GM21381 (cell line): ENCODE measurements around the gene TBC1D1.
A peak's percentile ranks its signal among the peaks of the same experiment; 100 is the strongest.

Experiments used
- ATAC-seq: cut with Tn5 transposase; IDR thresholded peaks from one replicate; pipeline ENCODE4 v1.9.1; 2021; ENCODE audit warnings: mild to moderate bottlenecking, moderate library complexity; ENCODE audit not compliant: unreplicated experiment

TBC1D1 gene

GRCh38 chr4:37884855-37885487, 5.9 kb upstream of the TBC1D1 start:
- no peak for ATAC-seq

GRCh38 chr4:37885496-37885895, 5.4 kb upstream of the TBC1D1 start:
- ATAC-seq, result no peak

- peak; percentile 19 for ATAC-seq
These were observed 759 bp upstream of the TBC1D1 start for GRCh38 chr4:37889849-37890800.

DNA sequence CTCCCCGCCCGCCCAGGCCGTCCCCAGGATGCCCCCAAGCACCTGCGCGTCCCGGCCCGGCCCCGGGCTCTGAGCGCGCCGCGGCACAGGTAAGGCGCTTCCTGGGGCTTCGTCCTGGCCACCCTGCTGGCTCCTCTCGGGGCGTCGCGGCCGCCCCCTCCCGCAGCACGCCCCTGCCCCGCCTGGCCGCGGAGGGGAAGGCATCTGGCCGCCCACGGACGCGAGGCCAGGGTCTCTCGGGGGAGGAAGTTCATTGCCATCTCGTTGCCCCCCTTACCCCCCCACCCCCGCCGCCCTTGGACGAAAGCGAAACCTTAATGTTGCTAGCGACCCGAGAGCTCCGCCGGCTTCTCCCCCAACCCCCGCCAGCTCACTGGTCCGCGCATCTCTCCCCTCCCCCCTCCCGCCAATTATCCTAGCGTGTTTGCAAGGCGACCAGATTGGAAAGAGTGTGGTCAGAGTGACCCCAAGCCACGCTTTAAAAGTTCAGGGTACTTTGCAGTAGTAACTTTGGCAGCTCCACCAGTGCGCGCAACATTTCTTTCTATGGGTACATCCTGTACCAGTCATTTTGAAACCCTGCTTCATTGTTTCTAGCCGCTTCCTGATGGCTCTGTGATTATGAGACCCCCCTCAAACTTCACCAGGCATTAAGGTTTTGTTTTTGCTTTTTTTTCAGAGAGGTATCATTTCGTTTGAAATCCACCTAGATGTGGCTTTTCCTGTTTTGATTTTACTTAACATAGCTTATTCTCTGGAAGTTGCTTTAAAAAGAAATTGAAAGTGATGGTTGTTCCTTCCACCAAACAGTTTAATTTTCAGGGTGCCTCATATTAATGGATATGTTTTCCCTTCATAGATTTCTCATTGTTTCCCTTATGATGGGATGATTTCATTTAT, 626 bp downstream of the TBC1D1 start:
- peak; percentile 56 for ATAC-seq

- peak; percentile 50 for ATAC-seq
These were observed 1.8 kb downstream of the TBC1D1 start for GRCh38 chr4:37892641-37893040.

DNA sequence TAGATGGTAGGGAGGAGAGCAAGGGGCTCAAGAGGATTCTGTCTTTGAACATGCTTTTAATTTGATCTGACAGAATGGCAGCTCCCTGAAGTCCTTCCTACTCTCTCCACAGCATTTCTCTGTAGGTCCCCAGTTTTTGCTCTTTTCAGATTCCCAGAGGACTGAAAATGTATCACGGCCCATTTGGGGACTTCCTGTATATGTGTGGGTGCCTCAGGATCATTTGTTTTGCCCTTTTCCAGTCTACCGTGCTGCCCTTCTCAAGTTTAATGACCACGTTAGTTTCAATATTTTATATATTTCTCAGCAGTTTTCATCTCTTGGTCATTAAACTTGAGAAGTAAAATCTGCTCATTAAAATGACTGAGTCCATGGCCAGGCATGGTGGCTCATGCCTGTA, 2.3 kb downstream of the TBC1D1 start:
- no peak for ATAC-seq

- ATAC-seq, result no peak
These were observed 4.4 kb downstream of the TBC1D1 start for GRCh38 chr4:37895271-37895670.

DNA sequence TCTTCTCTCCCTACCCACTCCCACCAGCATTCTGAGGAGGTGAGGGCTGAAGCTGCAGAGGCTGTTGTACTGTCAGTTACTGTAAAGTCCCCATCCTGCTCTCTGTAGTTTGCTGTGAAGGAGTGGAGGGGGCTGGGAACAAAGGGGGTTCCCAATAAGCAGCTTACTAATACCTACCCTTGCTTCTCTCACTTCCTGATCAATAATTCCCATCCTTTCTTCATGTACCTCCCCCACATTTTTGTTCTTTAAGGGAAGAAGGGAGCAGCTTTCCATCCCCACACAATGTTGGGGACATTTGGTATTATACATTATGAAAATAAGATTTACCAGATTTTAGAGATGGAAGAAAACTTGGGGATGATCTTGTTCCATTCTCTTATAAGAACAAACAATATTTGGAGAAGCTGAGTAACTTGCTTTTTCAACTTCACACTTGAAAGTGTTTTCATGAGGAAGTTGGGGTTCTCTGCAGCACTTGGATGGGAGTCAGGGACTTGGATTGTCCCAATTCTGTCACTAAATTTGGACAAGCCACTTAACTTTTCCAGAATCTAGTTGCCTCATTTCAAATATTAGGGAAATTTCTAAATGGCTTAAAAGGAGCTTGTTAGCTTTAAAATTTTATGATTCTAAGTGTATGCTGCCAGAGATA, 5.4 kb downstream of the TBC1D1 start:
- no peak for ATAC-seq

DNA sequence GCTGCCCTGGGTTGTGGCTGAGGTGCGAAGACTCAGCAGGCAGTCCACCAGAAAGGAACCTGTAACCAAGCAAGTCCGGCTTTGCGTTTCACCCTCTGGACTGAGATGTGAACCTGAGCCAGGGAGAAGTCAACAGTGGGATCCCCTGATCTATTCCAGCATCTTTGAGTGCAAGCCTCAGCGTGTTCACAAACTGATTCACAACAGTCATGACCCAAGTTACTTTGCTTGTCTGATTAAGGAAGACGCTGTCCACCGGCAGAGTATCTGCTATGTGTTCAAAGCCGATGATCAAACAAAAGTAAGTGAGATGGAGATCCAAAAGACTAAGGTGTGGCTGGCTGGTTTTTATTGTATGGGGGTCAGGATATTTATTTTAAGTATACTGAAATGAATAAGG, 11.3 kb downstream of the TBC1D1 start:
- no peak for ATAC-seq

DNA sequence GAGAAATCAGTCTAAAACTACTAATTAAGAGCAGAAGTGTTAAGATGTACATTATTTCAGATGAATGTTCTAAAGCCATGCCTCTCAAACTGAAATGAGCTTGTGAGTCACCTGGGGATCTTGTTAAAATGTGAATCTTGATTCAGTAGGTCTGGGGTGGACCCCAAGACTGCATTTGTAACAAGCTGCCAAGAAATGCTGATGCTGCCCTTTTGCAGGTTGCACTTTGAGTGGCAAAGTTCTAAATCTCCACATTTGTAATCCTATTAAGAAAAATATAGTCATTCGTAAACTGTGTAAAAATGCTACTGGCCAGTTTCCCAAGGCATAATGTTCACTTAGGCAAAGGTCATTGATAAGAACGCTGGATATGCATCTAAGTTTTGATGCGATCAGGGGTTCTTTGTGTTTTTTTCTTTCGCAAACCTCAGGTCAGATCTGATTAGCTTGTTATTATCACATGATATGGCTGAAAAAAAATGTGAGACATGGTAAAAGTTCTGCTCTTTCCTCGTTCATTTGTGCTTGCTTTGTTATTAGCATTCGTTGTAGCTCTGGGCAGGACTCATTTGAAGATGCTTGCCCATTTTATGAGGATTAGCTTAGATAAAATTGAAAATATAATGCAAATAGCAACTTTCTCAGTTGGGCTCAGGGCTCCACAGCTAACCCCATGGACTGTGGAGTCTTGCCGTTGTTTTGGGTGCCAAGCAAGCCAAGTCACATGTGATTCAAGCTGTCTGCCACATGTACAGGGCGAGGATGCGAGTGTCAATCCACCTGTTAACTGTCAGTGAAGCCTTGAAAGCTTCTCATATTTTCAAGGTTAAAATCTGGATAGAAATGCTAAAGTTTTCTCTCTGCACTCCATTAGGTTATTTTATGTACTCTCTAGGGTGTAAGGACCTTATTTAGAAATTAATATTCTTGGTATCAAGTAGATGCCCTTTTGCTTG, 12.1 kb downstream of the TBC1D1 start:
- no peak for ATAC-seq

DNA sequence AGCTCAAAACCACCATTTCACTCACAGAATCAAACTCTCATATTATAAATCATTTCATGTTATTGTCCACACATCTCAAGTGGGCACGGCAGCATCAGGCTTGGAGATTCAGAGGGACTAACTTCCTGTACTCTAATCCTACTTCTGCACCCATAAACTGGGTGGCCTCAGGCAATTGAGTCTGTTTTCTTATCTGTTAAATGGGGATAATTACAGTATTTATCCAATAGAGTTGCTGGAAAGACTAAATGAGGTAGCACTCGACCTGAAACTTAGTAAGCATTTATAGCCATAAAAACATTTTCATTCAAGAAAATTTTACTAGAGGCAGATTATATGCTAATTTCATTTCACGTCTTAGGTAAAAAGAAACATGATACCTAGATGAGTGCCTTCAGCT, 13.0 kb downstream of the TBC1D1 start:
- no peak for ATAC-seq

DNA sequence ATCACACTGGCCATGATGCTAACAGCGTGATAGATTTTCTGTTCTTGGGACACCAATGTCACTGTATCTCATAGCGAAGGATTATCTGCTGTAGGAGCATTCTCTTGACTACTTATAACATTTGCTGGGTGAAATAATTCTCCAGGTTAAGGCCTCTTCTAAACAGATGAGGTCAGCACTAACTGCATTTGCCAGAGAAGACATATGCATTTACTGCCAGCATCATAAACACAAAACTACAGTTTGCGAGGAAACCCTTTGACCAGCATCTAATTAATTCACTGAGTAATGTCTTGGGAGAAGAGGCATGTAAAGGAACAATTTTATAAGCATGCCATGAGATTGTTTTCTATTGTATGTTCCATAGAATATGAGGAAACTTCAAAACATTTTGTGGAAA, 13.9 kb downstream of the TBC1D1 start:
- no peak for ATAC-seq

DNA sequence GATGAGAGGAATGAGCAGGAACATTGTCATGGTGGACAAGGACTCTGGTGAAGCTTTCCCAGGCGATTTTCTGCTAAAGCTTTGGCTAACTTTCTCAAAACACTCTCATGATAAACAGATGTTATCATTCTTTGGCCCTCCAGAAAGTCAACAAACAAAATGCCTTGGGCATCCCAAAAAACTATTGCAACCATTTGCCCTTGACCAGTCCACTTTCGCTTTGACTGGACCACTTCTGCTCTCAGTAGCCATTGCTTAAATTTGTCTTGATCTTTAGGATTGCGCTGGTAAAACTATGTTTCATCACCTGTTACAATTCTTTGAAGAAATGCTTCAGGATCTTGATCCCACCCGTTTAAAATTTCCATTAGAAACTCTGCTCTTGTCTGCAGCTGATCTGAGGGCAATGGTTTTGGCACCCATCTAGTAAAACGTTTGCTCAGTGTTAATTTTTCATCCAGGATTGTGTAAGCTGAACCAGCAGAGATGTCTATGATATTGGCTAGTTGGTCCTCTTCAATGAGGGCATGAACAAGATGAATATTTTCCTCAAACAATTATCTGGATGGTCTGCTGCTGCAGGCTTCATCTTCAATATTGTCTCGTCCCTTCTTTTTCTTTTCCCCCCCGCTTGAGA, 14.8 kb downstream of the TBC1D1 start:
- no peak for ATAC-seq

DNA sequence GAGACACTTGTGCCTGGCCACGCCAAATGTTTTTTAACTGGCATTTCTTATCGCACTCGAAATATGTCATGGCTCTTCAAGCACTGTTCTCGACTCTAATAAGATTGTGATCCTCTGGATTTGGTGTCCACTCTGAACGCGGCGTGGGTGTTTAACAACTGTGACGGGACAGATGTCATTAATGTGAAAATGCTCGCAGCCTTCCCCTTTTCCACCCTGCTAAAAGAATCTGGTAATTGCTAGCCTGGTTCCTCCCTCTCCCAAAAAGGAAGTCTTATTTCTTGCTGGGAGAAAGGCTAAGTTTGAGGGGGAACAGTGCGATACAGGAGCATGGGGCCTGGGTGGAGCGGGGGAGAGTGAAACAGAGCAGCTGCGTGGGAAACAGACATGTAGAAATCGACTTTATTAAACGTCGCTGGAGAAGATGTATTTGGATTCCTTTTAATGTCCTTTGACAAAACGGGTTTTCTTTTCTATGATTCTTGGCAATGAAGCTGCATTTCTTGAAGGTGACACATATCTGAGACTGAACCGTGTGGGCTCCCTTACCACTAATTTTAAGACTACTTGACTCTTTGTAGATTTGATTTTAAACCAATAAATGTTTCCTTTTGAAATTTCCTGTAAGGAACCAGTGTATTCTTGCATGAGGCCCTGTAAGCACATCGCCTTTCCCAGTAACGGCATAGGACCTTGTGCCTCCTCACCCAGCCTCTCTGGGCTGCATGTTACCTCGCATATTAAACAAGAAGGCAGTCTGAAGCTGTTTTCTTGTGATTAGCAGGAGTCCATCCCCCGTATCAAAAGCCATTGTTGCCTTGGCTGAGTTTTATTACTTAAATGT, 17.8 kb downstream of the TBC1D1 start:
- ATAC-seq, result no peak

DNA sequence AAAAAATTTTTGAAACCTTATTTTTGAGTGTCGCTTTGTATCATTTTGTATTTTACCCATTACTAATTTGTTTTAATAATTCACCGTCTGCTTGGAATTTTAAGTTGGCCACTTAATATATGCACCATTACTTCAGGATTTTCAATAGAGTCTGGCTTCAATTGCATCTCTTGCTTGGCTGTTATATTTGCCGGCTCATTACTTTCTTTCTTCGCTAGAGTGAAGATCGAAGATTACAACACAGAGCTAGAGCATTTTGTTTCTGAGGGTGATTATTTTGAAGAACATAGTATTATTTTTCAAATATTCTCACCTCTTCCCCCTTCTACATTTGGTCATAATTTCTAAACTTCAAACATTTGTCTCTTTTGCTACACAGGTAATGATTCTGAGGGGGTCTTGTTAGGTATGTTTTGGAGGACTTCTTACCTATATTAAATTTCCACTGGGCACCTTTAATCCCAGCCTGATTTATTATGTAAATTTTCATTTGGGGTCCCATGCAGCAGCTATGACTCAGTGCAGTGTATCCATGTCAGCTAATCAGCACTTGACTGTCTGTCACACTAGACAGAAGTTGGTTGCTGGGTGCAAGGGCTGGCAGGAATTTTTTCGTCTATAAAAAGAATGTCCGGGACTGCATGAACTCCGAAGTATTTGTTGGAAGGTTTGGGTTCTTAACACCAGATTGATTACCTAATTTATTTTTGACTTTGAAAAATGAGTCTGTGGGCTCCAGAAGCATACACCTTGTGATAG, 18.6 kb downstream of the TBC1D1 start:
- ATAC-seq, result no peak

GRCh38 chr4:37910091-37910486, 19.2 kb downstream of the TBC1D1 start:
- ATAC-seq, result no peak

DNA sequence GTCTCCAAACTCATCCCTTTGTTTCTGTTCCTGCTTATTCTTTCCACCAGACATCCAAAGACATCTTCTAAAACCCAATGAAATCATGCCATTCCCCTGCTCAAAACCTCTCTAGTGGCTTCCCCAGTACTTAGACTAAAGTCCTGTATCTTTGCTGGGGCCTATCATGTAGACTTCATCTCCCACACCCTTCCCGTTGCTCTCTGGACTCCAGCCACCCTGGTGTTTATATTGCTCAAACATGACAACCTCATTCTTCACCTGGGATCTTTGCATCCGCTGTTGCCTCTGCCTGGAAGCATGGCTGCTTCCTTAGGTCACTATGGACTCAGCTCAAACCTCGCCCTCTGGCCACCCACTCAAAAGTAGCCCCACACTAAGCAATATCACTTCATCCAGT, 23.7 kb downstream of the TBC1D1 start:
- ATAC-seq, result no peak

- no peak for ATAC-seq
These were observed 26.5 kb downstream of the TBC1D1 start for GRCh38 chr4:37917388-37917787.
